Endothelial cell of coronary artery (primary cell): ENCODE results near the gene LALBA. TPM values are rescaled to one million over a fixed set of nuclear protein-coding genes. Genes with fewer than 3 reads are reported as not detected.

Experiments
- total RNA-seq: library from RNA; depleted of rRNA; stranded (reverse); fragments of >200 nt; gene quantifications from 2 replicates; pipeline ENCODE4 v1.2.3, GENCODE V29; 2014

Gene LALBA
- total RNA-seq = not detected in 2 replicates

DNA sequence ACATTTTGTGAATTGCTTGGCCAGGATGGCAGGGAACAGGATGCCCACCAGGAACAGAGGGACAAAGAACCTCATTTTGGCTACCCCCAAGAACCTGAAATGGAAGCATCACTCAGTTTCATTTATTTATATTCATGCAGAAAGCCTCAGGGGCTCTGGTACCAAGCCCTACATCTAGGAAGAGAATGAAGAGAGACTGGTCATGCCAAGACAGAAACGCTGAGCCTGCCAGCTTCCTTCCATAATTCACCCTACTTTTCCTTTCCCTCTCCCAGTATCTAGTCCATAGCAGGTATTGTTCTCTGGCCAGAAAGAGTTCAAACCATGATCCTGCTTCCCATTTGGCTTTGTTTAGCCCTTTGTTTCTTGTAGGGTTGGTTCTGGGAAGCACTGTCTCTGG is at the start of gene LALBA:
TSS of gene LALBA (minus strand) at position 101 of the 400 bp plus-strand sequence. CDS start at position 75, 26 bp downstream.

DNA sequence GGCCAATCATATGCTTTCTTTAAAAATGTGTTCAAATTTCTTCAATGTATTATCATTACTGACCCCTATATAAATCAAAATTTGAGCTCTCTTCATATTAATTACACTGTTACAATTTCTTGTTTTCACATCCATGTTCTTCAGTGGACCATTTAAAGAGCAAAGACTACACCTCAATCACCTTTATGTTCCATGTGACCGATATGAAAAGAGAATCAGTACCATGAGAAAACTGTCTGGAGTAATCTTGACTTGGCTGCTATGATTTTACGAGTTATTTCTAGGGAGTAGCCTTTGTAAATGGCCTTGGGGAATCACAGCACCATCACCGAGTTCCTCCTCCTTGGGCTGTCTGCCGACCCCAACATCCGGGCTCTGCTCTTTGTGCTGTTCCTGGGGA is 44.5 kb downstream of the LALBA start, which contains the start of gene OR8S1:
TSS of gene OR8S1 (plus strand) at position 301 of the 400 bp plus-strand sequence. CDS start at position 301, 0 bp downstream.

Other genes starting within 250 kb of the LALBA start
- 2.2 and 4.7 TPM in 2 replicates for gene ZNF641, start 219.1 kb downstream of the LALBA start, total RNA-seq
- not detected in 2 replicates for gene ANP32D, start 97.5 kb downstream of the LALBA start, total RNA-seq
- not detected in 2 replicates for gene C12orf54, start 87.5 kb downstream of the LALBA start, total RNA-seq
- gene OR8S1, start 44.4 kb downstream of the LALBA start, total RNA-seq = not detected in 2 replicates
- 38.4 and 39.7 TPM in 2 replicates for gene KANSL2, start 112.2 kb upstream of the LALBA start, total RNA-seq
- gene CCNT1, start 146.7 kb upstream of the LALBA start, total RNA-seq = 19.3 and 24.4 TPM in 2 replicates
- 34.6 and 55.4 TPM in 2 replicates for gene ADCY6, start 219.0 kb upstream of the LALBA start, total RNA-seq
- 15.7 and 20.0 TPM in 2 replicates for gene CACNB3, start 248.4 kb upstream of the LALBA start, total RNA-seq